PC-9 (cell line): ENCODE results near the gene PP2D1.

Experiments
- EZH2 ChIP-seq: fragments of 200-600 bp; sonication (generic); IDR thresholded peaks from 2 replicates; pipeline ENCODE4 v1.8.0; 2017; ENCODE audit warnings: antibody characterized with exemption, low read depth
- TF ChIP-seq, protein P1 (sequence below): fragments of 200-600 bp; sonication (generic); conservative IDR thresholded peaks from 2 replicates; pipeline ENCODE4 v1.6.1; 2017; ENCODE audit warnings: mixed run types, antibody characterized with exemption, mild to moderate bottlenecking, moderate library complexity

GRCh38 chr3:20057612-20058180, 45.6 kb upstream of the PP2D1 start:
- no peak for TF ChIP-seq EZH2
- TF ChIP-seq, protein P1, sequence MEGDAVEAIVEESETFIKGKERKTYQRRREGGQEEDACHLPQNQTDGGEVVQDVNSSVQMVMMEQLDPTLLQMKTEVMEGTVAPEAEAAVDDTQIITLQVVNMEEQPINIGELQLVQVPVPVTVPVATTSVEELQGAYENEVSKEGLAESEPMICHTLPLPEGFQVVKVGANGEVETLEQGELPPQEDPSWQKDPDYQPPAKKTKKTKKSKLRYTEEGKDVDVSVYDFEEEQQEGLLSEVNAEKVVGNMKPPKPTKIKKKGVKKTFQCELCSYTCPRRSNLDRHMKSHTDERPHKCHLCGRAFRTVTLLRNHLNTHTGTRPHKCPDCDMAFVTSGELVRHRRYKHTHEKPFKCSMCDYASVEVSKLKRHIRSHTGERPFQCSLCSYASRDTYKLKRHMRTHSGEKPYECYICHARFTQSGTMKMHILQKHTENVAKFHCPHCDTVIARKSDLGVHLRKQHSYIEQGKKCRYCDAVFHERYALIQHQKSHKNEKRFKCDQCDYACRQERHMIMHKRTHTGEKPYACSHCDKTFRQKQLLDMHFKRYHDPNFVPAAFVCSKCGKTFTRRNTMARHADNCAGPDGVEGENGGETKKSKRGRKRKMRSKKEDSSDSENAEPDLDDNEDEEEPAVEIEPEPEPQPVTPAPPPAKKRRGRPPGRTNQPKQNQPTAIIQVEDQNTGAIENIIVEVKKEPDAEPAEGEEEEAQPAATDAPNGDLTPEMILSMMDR, result no peak
